GM23338 (cell line): ENCODE results near the gene PPP1R15B. TPM values are rescaled to one million over a fixed set of nuclear protein-coding genes. Genes with fewer than 3 reads are reported as not detected.

Experiments used
- ATAC-seq: fragments of 200-7000 bp; cut with Tn5 transposase; 3 replicates; pipeline ENCODE4 v1.9.1; 2020
- DNase-seq: peaks from one replicate; pipeline ENCODE4 v3.0.0-alpha.2; 2015; ENCODE audit warnings: low spot score
- H2AFZ ChIP-seq: fragments of 200-600 bp; sonication (generic); 2 replicates; pipeline ENCODE4 v1.8.0; 2016; ENCODE audit warnings: antibody characterized with exemption, mild to moderate bottlenecking, moderate library complexity
- H3F3A ChIP-seq: fragments of 200-600 bp; sonication (generic); replicated peaks from 2 replicates; pipeline ENCODE4 v1.8.0; 2017; ENCODE audit warnings: antibody characterized with exemption, mixed run types, low read depth
- H3K27ac ChIP-seq: fragments of 200-600 bp; sonication (generic); 2 replicates; pipeline ENCODE4 v1.6.1; 2016; ENCODE audit warnings: low read depth
- H3K27me3 ChIP-seq: fragments of 200-600 bp; sonication (generic); 2 replicates; pipeline ENCODE4 v1.8.0; 2016; ENCODE audit warnings: mild to moderate bottlenecking, mixed run types, moderate library complexity; ENCODE audit not compliant: insufficient read depth
- H3K36me3 ChIP-seq: fragments of 200-600 bp; sonication (generic); 2 replicates; pipeline ENCODE4 v1.8.0; 2016; ENCODE audit warnings: mild to moderate bottlenecking; ENCODE audit not compliant: insufficient read depth
- H3K4me1 ChIP-seq: fragments of 200-600 bp; sonication (generic); 2 replicates; pipeline ENCODE4 v1.8.0; 2016; ENCODE audit warnings: mild to moderate bottlenecking, moderate library complexity; ENCODE audit not compliant: insufficient read depth
- H3K4me2 ChIP-seq: fragments of 200-600 bp; sonication (generic); 2 replicates; pipeline ENCODE4 v1.7.1; 2017; ENCODE audit warnings: mixed run types
- H3K4me3 ChIP-seq: fragments of 200-600 bp; sonication (generic); 2 replicates; pipeline ENCODE4 v1.6.1; 2016; ENCODE audit warnings: mixed run types
- H3K79me2 ChIP-seq: fragments of 200-600 bp; sonication (generic); replicated peaks from 2 replicates; pipeline ENCODE4 v1.8.0; 2017; ENCODE audit warnings: mild to moderate bottlenecking; ENCODE audit not compliant: insufficient read depth
- H3K9me2 ChIP-seq: fragments of 200-600 bp; sonication (generic); 2 replicates; pipeline ENCODE4 v1.8.0; 2017; ENCODE audit not compliant: insufficient read depth
- H4K20me1 ChIP-seq: fragments of 200-600 bp; sonication (generic); replicated peaks from 2 replicates; pipeline ENCODE4 v1.8.0; 2017; ENCODE audit warnings: mild to moderate bottlenecking; ENCODE audit not compliant: insufficient read depth
- H3K27ac Mint-ChIP-seq: 2 replicates; pipeline ENCODE4 v1.8.0; 2020; ENCODE audit warnings: inconsistent platforms, mild to moderate bottlenecking, moderate library complexity, mixed read lengths
- H3K27me3 Mint-ChIP-seq: 3 replicates; pipeline ENCODE4 v1.8.0; 2022; ENCODE audit warnings: low read depth, mild to moderate bottlenecking, moderate library complexity, mixed read lengths, inconsistent platforms; ENCODE audit not compliant: insufficient read depth, poor library complexity
- H3K36me3 Mint-ChIP-seq: 3 replicates; pipeline ENCODE4 v1.8.0; 2021; ENCODE audit warnings: low read depth, mild to moderate bottlenecking, inconsistent platforms, moderate library complexity, mixed read lengths
- H3K4me1 Mint-ChIP-seq: 3 replicates; pipeline ENCODE4 v1.8.0; 2020; ENCODE audit warnings: mild to moderate bottlenecking, inconsistent platforms, mixed read lengths
- H3K4me3 Mint-ChIP-seq: 3 replicates; pipeline ENCODE4 v1.8.0; 2021; ENCODE audit warnings: moderate library complexity, mild to moderate bottlenecking, inconsistent platforms, mixed read lengths
- H3K9me3 Mint-ChIP-seq: 3 replicates; pipeline ENCODE4 v1.8.0; 2020; ENCODE audit warnings: moderate library complexity, mild to moderate bottlenecking, inconsistent platforms, mixed read lengths
- CREB1 ChIP-seq: fragments of 250-450 bp; sonication (Bioruptor Pico); IDR thresholded peaks from 2 replicates; pipeline ENCODE4 v1.5.0; 2020; ENCODE audit warnings: low read depth, mild to moderate bottlenecking, moderate library complexity
- JUNB ChIP-seq: IDR thresholded peaks from one replicate; pipeline ENCODE4 v1.6.1; 2016; ENCODE audit warnings: antibody characterized with exemption; ENCODE audit not compliant: unreplicated experiment
- STAT1 ChIP-seq: IDR thresholded peaks from one replicate; pipeline ENCODE4 v1.6.1; 2016; ENCODE audit warnings: antibody characterized with exemption; ENCODE audit not compliant: unreplicated experiment
- ZNF114 ChIP-seq: fragments of 250-450 bp; sonication (Bioruptor Pico); IDR thresholded peaks from 2 replicates; pipeline ENCODE4 v1.5.0; 2020; ENCODE audit warnings: mild to moderate bottlenecking, moderate library complexity
- polyA plus RNA-seq: library from polyadenylated mRNA; unstranded; fragments of >200 nt; fragmentation: Nextera tagmentation; extraction: Ambion mirVana; gene quantifications from 2 replicates; pipeline ENCODE4 v1.2.1, GENCODE V29; 2016
- total RNA-seq: library from RNA; depleted of rRNA; stranded (reverse); fragments of >200 nt; shearing (Covaris generic); gene quantifications from 2 replicates; pipeline ENCODE4 v1.2.3, GENCODE V29; 2014
- TF ChIP-seq, protein P1 (sequence below): fragments of 250-450 bp; sonication (Bioruptor Pico); IDR thresholded peaks from 2 replicates; pipeline ENCODE4 v1.5.0; 2020; ENCODE audit warnings: mild to moderate bottlenecking, moderate library complexity
- TF ChIP-seq, protein P2 (sequence below): IDR thresholded peaks from one replicate; pipeline ENCODE4 v1.6.1; 2018; ENCODE audit warnings: antibody characterized with exemption; ENCODE audit not compliant: unreplicated experiment
- TF ChIP-seq, protein P3 (sequence below), 2 experiments: fragments of 200-600 bp in 1 of 2; sonication (generic) in 1 of 2; conservative IDR thresholded peaks; 2 replicates each; pipeline versions ENCODE4 v1.5.1 to v1.6.1; 2016 to 2017; ENCODE audit warnings: antibody characterized with exemption in 2 of 2, low read depth in 2 of 2, mild to moderate bottlenecking in 2 of 2, moderate library complexity in 1 of 2

Gene PPP1R15B
- total and polyA plus RNA-seq, 2 experiments from 2014 or later = 17.3 to 64.3 TPM

DNA sequence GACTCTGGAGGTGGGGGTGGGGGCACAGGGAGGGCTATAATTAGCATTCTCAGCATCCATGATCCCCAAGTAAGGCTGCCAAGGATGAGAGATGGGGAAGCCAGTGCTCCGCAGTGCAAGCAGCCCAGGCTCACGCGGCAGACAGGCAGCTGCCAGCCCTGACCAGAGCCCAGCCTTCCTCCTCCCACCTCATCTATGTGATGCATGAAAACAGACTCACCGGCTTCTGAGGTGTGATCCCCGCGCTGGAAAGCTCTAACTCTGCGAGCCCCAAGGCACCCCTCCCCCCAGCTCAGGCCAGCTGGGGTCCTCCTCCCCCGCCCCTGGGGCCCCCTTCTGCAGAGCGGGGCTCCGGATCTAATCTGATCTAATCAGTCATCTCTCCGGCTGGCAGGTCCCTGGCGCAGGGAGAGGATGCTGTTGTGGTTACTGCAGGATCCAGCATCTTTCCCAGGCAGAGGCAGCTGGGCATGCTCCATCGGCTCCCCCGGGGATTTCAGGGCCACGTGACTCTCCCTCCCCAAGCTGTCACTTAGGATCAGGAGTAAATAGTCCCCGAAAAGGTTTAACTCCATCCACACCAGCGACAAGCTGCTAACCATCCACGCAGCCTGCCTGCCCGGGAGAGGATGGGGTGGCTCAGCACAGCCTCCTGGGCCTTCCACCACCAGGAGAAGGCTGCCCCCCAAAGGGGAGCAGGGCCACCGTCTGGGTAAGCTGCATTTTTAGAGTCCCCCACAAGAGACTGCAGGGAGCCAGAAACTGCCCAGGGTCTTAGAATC lies 52.0 kb downstream of the PPP1R15B start, which contains the start of gene PLEKHA6:
Gene PLEKHA6, minus strand, starts transcription at position 456 of the 782 bp plus-strand sequence. CDS start 86,202 bp downstream, outside the sequence.
- Histone ChIP-seq H2AFZ (peak within 1 kb of the TSS; percentile 69), H3K79me2 (no peaks in the 10 kb centered on the region), H3K36me3 (no peaks in the 10 kb centered on the region), H3K4me3 (peak within 1 kb of the TSS; percentile 61), H3K4me1 (peaks cover 33% of the 10 kb centered on the region), H4K20me1 (no peaks in the 10 kb centered on the region), H3K27ac (no peak within 1 kb of the TSS), H3K4me2 (peak within 1 kb of the TSS; percentile 85), H3K27me3 (peaks cover 12% of the 10 kb centered on the region; the same call in 1 of the 2 replicates), H3F3A (0 out of 2 replicates have a peak, but pooled peaks cover 3% of the 10 kb centered on the region), H3K9me2 (no peaks in the 10 kb centered on the region)
- Mint-ChIP-seq H3K36me3 (no peaks in the 10 kb centered on the region; the same call in 2 of the 3 replicates), H3K4me3 (peak within 1 kb of the TSS; percentile 61), H3K4me1 (peaks cover 39% of the 10 kb centered on the region), H3K27me3 (peaks cover 21% of the 10 kb centered on the region), H3K9me3 (no peaks in the 10 kb centered on the region), H3K27ac (no peak within 1 kb of the TSS)
- ATAC-seq (peak; percentile 61), DNase-seq (peak; percentile 67)
- TF ChIP-seq, protein P1, sequence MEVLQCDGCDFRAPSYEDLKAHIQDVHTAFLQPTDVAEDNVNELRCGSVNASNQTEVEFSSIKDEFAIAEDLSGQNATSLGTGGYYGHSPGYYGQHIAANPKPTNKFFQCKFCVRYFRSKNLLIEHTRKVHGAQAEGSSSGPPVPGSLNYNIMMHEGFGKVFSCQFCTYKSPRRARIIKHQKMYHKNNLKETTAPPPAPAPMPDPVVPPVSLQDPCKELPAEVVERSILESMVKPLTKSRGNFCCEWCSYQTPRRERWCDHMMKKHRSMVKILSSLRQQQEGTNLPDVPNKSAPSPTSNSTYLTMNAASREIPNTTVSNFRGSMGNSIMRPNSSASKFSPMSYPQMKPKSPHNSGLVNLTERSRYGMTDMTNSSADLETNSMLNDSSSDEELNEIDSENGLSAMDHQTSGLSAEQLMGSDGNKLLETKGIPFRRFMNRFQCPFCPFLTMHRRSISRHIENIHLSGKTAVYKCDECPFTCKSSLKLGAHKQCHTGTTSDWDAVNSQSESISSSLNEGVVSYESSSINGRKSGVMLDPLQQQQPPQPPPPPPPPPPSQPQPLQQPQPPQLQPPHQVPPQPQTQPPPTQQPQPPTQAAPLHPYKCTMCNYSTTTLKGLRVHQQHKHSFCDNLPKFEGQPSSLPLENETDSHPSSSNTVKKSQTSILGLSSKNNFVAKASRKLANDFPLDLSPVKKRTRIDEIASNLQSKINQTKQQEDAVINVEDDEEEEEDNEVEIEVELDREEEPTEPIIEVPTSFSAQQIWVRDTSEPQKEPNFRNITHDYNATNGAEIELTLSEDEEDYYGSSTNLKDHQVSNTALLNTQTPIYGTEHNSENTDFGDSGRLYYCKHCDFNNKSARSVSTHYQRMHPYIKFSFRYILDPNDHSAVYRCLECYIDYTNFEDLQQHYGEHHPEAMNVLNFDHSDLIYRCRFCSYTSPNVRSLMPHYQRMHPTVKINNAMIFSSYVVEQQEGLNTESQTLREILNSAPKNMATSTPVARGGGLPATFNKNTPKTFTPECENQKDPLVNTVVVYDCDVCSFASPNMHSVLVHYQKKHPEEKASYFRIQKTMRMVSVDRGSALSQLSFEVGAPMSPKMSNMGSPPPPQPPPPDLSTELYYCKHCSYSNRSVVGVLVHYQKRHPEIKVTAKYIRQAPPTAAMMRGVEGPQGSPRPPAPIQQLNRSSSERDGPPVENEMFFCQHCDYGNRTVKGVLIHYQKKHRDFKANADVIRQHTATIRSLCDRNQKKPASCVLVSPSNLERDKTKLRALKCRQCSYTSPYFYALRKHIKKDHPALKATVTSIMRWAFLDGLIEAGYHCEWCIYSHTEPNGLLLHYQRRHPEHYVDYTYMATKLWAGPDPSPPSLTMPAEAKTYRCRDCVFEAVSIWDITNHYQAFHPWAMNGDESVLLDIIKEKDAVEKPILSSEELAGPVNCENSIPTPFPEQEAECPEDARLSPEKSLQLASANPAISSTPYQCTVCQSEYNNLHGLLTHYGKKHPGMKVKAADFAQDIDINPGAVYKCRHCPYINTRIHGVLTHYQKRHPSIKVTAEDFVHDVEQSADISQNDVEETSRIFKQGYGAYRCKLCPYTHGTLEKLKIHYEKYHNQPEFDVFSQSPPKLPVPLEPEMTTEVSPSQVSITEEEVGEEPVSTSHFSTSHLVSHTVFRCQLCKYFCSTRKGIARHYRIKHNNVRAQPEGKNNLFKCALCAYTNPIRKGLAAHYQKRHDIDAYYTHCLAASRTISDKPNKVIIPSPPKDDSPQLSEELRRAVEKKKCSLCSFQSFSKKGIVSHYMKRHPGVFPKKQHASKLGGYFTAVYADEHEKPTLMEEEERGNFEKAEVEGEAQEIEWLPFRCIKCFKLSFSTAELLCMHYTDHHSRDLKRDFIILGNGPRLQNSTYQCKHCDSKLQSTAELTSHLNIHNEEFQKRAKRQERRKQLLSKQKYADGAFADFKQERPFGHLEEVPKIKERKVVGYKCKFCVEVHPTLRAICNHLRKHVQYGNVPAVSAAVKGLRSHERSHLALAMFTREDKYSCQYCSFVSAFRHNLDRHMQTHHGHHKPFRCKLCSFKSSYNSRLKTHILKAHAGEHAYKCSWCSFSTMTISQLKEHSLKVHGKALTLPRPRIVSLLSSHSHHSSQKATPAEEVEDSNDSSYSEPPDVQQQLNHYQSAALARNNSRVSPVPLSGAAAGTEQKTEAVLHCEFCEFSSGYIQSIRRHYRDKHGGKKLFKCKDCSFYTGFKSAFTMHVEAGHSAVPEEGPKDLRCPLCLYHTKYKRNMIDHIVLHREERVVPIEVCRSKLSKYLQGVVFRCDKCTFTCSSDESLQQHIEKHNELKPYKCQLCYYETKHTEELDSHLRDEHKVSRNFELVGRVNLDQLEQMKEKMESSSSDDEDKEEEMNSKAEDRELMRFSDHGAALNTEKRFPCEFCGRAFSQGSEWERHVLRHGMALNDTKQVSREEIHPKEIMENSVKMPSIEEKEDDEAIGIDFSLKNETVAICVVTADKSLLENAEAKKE (CRISPR knock-in tag) = no peak
- no peak for TF ChIP-seq STAT1
- TF ChIP-seq JUNB = no peak
- TF ChIP-seq, protein P2, sequence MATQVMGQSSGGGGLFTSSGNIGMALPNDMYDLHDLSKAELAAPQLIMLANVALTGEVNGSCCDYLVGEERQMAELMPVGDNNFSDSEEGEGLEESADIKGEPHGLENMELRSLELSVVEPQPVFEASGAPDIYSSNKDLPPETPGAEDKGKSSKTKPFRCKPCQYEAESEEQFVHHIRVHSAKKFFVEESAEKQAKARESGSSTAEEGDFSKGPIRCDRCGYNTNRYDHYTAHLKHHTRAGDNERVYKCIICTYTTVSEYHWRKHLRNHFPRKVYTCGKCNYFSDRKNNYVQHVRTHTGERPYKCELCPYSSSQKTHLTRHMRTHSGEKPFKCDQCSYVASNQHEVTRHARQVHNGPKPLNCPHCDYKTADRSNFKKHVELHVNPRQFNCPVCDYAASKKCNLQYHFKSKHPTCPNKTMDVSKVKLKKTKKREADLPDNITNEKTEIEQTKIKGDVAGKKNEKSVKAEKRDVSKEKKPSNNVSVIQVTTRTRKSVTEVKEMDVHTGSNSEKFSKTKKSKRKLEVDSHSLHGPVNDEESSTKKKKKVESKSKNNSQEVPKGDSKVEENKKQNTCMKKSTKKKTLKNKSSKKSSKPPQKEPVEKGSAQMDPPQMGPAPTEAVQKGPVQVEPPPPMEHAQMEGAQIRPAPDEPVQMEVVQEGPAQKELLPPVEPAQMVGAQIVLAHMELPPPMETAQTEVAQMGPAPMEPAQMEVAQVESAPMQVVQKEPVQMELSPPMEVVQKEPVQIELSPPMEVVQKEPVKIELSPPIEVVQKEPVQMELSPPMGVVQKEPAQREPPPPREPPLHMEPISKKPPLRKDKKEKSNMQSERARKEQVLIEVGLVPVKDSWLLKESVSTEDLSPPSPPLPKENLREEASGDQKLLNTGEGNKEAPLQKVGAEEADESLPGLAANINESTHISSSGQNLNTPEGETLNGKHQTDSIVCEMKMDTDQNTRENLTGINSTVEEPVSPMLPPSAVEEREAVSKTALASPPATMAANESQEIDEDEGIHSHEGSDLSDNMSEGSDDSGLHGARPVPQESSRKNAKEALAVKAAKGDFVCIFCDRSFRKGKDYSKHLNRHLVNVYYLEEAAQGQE = no peak
- TF ChIP-seq, protein P3, sequence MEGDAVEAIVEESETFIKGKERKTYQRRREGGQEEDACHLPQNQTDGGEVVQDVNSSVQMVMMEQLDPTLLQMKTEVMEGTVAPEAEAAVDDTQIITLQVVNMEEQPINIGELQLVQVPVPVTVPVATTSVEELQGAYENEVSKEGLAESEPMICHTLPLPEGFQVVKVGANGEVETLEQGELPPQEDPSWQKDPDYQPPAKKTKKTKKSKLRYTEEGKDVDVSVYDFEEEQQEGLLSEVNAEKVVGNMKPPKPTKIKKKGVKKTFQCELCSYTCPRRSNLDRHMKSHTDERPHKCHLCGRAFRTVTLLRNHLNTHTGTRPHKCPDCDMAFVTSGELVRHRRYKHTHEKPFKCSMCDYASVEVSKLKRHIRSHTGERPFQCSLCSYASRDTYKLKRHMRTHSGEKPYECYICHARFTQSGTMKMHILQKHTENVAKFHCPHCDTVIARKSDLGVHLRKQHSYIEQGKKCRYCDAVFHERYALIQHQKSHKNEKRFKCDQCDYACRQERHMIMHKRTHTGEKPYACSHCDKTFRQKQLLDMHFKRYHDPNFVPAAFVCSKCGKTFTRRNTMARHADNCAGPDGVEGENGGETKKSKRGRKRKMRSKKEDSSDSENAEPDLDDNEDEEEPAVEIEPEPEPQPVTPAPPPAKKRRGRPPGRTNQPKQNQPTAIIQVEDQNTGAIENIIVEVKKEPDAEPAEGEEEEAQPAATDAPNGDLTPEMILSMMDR (conservative IDR thresholded peaks at IDR 0.05; ENCODE audit: low read depth in 2 of 2) = peak; percentile 50 to 76
- TF ChIP-seq ZNF114 (CRISPR knock-in tag) = no peak
- no peak for TF ChIP-seq CREB1
